ENCODE results near the gene GPR153.

DNA sequence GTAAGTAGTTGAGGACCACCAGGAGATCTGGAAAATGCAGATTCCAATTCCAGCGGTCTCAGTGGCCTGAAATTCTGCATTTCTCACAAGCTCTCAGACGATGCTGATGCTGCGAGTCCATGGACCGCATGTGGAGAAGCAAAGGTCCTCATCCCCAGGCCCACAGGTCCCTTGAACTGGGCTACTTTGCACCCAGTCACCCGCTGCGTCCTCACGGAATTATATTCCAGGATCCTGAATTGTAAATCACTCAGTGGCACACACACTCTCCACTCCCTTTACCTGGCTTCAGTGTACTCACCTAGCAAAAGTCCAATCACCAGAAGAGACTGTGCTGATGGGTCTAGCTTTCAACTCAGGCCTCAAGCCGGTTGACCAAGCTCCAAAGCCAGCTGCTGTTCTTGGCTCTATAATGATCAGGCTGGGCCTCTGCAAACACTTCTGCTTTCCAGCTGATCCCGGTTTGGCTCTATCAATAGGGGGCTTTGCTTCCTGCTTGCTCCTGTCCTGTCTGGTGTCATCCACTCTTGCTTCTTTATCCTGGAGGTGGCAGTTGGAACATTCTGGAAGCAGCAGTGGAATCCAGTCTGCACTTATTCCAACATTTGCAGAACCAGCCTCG is 60.6 kb downstream of the GPR153 start:
- no peak for TF ChIP-seq POLR2AphosphoS5 (IDR thresholded peaks at IDR 0.05)
- TF ChIP-seq CTCF (IDR thresholded peaks at IDR 0.05; ENCODE audit: poor library complexity, severe bottlenecking) = no peak

Data from neural cell (in vitro differentiated cells).